Adrenal gland (tissue), 12 donors: ENCODE data around the gene DMRTB1. TPM values are rescaled to one million over a fixed set of nuclear protein-coding genes. Genes with fewer than 3 reads are reported as not detected.

ENCODE experiments used
- DNase-seq, 7 donors: peaks; one replicate each; pipeline ENCODE4 v3.0.0-alpha.2; 2019 to 2020
- H3K27ac ChIP-seq, 5 donors: fragments of 200-600 bp; sonication (generic) in 4 of 5; 1 replicate in 3 of 5; 2 replicates in 2 of 5; pipeline versions ENCODE4 v1.5.1 to v1.8.0; 2016 to 2020; ENCODE audit warnings: mild to moderate bottlenecking in 1 of 5
- H3K27me3 ChIP-seq: fragments of 200-600 bp; 2 replicates; pipeline ENCODE4 v1.8.0; 2021
- H3K36me3 ChIP-seq, 2 donors: fragments of 200-600 bp; replicated peaks in 1 of 2; 1 replicate in 1 of 2; 2 replicates in 1 of 2; pipeline versions ENCODE4 v1.5.1 to v1.8.0; 2018 to 2022
- H3K4me1 ChIP-seq, 2 donors: fragments of 200-600 bp; replicated peaks in 1 of 2; 1 replicate in 1 of 2; 2 replicates in 1 of 2; pipeline versions ENCODE4 v1.5.1 to v1.8.0; 2018 to 2021
- H3K4me3 ChIP-seq, 4 donors: fragments of 200-600 bp; sonication (generic) in 3 of 4; one replicate each; pipeline ENCODE4 v1.5.1; 2016 to 2018
- H3K9me3 ChIP-seq, 3 donors: fragments of 200-600 bp; sonication (generic) in 1 of 3; replicated peaks in 1 of 3; 1 replicate in 2 of 3; 2 replicates in 1 of 3; pipeline versions ENCODE4 v1.5.1 to v1.8.0; 2016 to 2021
- POLR2A ChIP-seq, 2 donors: fragments of 450-650 bp; IDR thresholded peaks; one replicate each; pipeline ENCODE4 v1.6.1; 2017; ENCODE audit warnings: antibody characterized with exemption in 2 of 2, mild to moderate bottlenecking in 2 of 2, moderate library complexity in 1 of 2
- WGBS, 4 donors: extraction: QIAGEN DNeasy Blood & Tissue Kit in 2 of 4; methylation state at CpG; one replicate each; pipeline versions ENCODE4 v1.1.5 to v1.1.7; 2013 to 2017; 5-methylcytosine and 5-hydroxymethylcytosine counted together
- intact Hi-C, 2 donors: fragments of 100-400 bp; cut with DNase I; formaldehyde crosslinking; loops; one replicate each; pipeline versions ENCODE4 v1.14.1 to v1.15.0; 2022 to 2023
- polyA plus RNA-seq, 3 donors: library from polyadenylated mRNA; stranded (reverse); fragments of 200-250 nt in 2 of 3; fragments of 350-450 nt in 1 of 3; fragmentation: Illumina TruSeq in 1 of 3; extraction: RNeasy Lipid Tissue Mini Kit (QIAGEN cat#74804) in 1 of 3; gene quantifications; one replicate each; pipeline ENCODE4 v1.2.3, GENCODE V29; 2013 to 2014
- total RNA-seq, 9 donors: library from RNA; depleted of rRNA in 4 of 9; stranded (reverse); fragments of >200 nt in 4 of 9; fragments of 120-200 nt in 1 of 9; fragmentation: NEBNext Ultra II Directional in 1 of 9; extraction: Animal tissue kit (Norgen Biotek cat#: 25700) in 1 of 9; gene quantifications; one replicate each; pipeline versions ENCODE4 v1.1.0 to v1.2.4, GENCODE V29; 2013 to 2023
- TF ChIP-seq, protein P1 (sequence below), 6 experiments: fragments of 450-650 bp in 4 of 6; fragments of 200-600 bp in 2 of 6; sonication (generic) in 1 of 6; IDR thresholded peaks; 1 replicate in 5 of 6; 2 replicates in 1 of 6; pipeline versions ENCODE4 v1.5.1 to v1.8.0; 2016 to 2021; ENCODE audit warnings: antibody characterized with exemption in 6 of 6, mild to moderate bottlenecking in 2 of 6, moderate library complexity in 1 of 6
- donor health status: healthy with polysubstance abuse.
- donor health status: Bipolar disorder and iron deficiency.
- donor health status: DM: yes; HTN: yes; CAD: no.
- donor health status: DM: no; HTN: no; CAD: no.
- donor health status: DM: no; HTN: no; CAD: no.
- donor health status: DM: yes; HTN: yes; CAD: no.

Gene DMRTB1
- total and polyA plus RNA-seq, 12 donors = not detected

DNA sequence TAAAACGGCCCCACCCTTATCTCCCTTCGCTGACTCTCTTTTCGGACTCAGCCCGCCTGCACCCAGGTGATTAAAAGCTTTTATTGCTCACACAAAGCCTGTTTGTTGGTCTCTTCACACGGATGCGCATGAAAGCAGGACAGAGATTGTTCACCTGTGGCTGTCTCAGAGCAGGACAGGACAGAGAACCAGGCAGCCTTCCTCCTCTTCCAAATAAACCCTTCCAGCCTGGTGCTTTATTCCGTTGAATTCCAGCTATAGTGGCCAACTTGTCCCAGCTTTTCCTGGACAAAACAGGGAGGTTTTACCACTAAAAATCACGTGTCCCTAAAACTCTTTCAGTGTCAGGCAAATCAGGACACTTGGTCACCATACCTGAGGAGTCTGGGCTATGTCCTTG lies 9.5 kb upstream of the DMRTB1 start:
- TF ChIP-seq, protein P1, sequence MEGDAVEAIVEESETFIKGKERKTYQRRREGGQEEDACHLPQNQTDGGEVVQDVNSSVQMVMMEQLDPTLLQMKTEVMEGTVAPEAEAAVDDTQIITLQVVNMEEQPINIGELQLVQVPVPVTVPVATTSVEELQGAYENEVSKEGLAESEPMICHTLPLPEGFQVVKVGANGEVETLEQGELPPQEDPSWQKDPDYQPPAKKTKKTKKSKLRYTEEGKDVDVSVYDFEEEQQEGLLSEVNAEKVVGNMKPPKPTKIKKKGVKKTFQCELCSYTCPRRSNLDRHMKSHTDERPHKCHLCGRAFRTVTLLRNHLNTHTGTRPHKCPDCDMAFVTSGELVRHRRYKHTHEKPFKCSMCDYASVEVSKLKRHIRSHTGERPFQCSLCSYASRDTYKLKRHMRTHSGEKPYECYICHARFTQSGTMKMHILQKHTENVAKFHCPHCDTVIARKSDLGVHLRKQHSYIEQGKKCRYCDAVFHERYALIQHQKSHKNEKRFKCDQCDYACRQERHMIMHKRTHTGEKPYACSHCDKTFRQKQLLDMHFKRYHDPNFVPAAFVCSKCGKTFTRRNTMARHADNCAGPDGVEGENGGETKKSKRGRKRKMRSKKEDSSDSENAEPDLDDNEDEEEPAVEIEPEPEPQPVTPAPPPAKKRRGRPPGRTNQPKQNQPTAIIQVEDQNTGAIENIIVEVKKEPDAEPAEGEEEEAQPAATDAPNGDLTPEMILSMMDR (IDR thresholded peaks at IDR 0.05) = no peak
- TF ChIP-seq POLR2A (IDR thresholded peaks at IDR 0.05) = no peak
- Histone ChIP-seq H3K27me3 (peaks cover 7% of the 10 kb centered on the region), H3K27ac (no peak overlapping the region), H3K9me3 (no peaks in the 10 kb centered on the region), H3K4me1 (no peaks in the 10 kb centered on the region), H3K36me3 (no peaks in the 10 kb centered on the region), H3K4me3 (no peak overlapping the region)
- intact Hi-C loops = no loop called here
- DNase-seq = no peak
- 56 to 60% (median 58%) methylated on average over 7 to 8 of the region's 8 CpGs for WGBS, 4 donors

DNA sequence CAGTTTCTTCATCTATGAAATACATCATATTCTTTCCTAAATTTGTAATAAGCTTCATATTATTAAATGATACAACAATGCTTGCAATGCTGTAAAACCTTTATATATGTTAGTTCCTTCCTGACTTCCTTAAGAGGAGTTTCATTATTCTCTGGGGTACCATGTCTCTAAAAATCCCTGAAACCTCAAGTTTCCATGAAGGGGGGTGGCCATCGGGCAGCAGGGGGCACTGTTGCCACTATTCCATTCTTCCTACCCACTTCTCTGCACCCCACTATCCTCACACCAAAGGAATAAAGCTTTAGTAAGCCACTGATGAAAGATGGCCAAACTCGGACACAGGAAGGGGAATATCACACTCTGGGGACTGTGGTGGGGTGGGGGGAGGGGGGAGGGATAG lies 9.0 kb upstream of the DMRTB1 start:
- Histone ChIP-seq H3K27ac (no peak overlapping the region), H3K4me3 (no peak overlapping the region), H3K36me3 (no peaks in the 10 kb centered on the region), H3K9me3 (no peaks in the 10 kb centered on the region), H3K27me3 (peaks cover 7% of the 10 kb centered on the region), H3K4me1 (no peaks in the 10 kb centered on the region)
- TF ChIP-seq, protein P1 (IDR thresholded peaks at IDR 0.05) = peak in 1 of 6 experiments; percentile 13
- TF ChIP-seq POLR2A (IDR thresholded peaks at IDR 0.05) = no peak
- no peak for DNase-seq
- WGBS, 4 donors = 15 to 22% (median 17%) methylated on average over 2 of the region's 2 CpGs
- intact Hi-C loops = no loop called here

DNA sequence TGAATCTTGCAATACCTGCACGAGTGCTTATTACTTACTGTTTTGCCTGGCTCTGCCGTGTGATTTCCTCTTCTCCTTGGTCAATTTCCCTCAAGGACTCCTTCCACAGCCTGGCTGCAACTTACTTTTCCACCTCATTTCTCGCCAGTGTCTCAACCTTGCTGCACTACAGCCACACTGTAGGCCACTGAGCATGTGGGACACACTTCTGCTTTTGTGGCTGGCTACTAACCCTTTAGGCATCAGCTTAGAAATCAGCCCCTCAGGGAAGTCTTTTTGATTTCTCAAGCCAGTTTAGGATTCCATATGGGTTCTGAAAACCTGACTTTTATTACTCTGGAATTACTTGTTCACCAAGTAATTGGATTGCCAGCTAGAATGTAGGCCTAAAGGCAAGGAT lies 5.2 kb upstream of the DMRTB1 start:
- no peaks in the 10 kb centered on the region for H3K36me3 ChIP-seq
- WGBS, 4 donors = 65 to 78% (median 75%) methylated on average over 3 of the region's 3 CpGs
- H3K4me1 ChIP-seq = no peaks in the 10 kb centered on the region
- no peaks in the 10 kb centered on the region for H3K9me3 ChIP-seq
- intact Hi-C loops = no loop called here
- no peak overlapping the region for H3K4me3 ChIP-seq
- no peak overlapping the region for H3K27ac ChIP-seq
- TF ChIP-seq, protein P1 (IDR thresholded peaks at IDR 0.05) = no peak
- TF ChIP-seq POLR2A (IDR thresholded peaks at IDR 0.05) = no peak
- H3K27me3 ChIP-seq = no peaks in the 10 kb centered on the region
- DNase-seq = no peak

DNA sequence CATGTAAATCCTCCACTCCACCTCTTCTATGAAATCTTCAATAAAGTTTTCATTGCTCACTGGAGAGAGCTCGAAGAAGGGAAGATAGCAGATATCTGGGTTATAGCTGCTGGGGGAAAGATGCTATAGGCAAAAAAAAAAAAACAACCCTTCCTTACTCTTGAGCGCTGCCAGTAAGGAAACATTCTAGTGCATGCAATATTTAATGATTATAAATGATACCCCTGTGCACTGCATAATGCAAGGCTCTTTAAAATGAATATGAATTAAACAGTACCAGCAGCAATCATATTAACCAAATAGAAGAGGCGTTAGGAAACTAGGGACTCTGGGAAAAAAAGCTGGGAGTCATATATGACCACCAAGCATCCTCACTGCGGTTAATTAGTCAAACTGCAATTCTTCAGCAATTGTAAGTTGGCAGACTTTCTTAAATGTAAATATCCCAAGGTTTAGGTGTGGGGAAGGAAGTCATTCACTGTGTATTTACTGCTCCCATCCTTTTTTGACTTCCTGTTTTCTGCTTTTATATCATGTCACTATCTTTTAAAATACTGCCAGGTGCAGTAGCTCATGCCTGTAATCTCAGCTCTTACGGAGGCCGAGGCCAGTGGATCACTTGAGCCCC lies 3.7 kb upstream of the DMRTB1 start:
- Histone ChIP-seq H3K27me3 (no peaks in the 10 kb centered on the region), H3K4me3 (no peak overlapping the region), H3K36me3 (no peaks in the 10 kb centered on the region), H3K4me1 (no peaks in the 10 kb centered on the region), H3K27ac (no peak overlapping the region), H3K9me3 (no peaks in the 10 kb centered on the region)
- DNase-seq = no peak
- WGBS, 4 donors = 74 to 86% (median 79%) methylated on average over 6 of the region's 6 CpGs
- no peak for TF ChIP-seq POLR2A (IDR thresholded peaks at IDR 0.05)
- TF ChIP-seq, protein P1 (IDR thresholded peaks at IDR 0.05) = no peak
- intact Hi-C loops = no loop called here
